Loucy (cell line): Measurements from ENCODE around the gene SMOC2.
"Not testable (repeated sequence)": the region's sequence is repeated elsewhere in the genome, so short reads cannot be mapped to it uniquely, and the experiment has no call there.

Experiments
- H2AFZ ChIP-seq: fragments of 200-600 bp; sonication (generic); 2 replicates; pipeline ENCODE4 v1.6.0; 2016; ENCODE audit warnings: antibody characterized with exemption, mild to moderate bottlenecking, low read length, moderate library complexity
- H3F3A ChIP-seq: fragments of 200-600 bp; 2 replicates; pipeline ENCODE4 v1.6.0; 2016; ENCODE audit warnings: antibody characterized with exemption, low read depth, mild to moderate bottlenecking
- H3K27me3 ChIP-seq: fragments of 200-600 bp; sonication (generic); 2 replicates; pipeline ENCODE4 v1.6.1; 2014; ENCODE audit warnings: low read length, mild to moderate bottlenecking; ENCODE audit not compliant: insufficient read depth, poor library complexity, severe bottlenecking
- H3K36me3 ChIP-seq: fragments of 200-600 bp; sonication (generic); 2 replicates; pipeline ENCODE4 v1.6.1; 2016; ENCODE audit warnings: low read length; ENCODE audit not compliant: insufficient read depth
- H3K4me1 ChIP-seq: fragments of 200-600 bp; sonication (generic); 2 replicates; pipeline ENCODE4 v1.5.1; 2014; ENCODE audit warnings: low read length, mild to moderate bottlenecking; ENCODE audit not compliant: insufficient read depth, poor library complexity, severe bottlenecking
- H3K4me2 ChIP-seq: fragments of 200-600 bp; sonication (generic); 2 replicates; pipeline ENCODE4 v1.6.0; 2014; ENCODE audit warnings: antibody characterized with exemption, low read length, low read depth, mild to moderate bottlenecking; ENCODE audit not compliant: poor library complexity, severe bottlenecking
- H3K4me3 ChIP-seq: fragments of 200-600 bp; sonication (generic); 2 replicates; pipeline ENCODE4 v1.5.1; 2014; ENCODE audit warnings: low read length, mild to moderate bottlenecking, mixed read lengths; ENCODE audit not compliant: poor library complexity, severe bottlenecking
- H3K79me2 ChIP-seq: fragments of 200-600 bp; sonication (generic); 2 replicates; pipeline ENCODE4 v1.6.1; 2014; ENCODE audit warnings: low read length; ENCODE audit not compliant: insufficient read depth
- H3K9ac ChIP-seq: fragments of 200-600 bp; sonication (generic); 2 replicates; pipeline ENCODE4 v1.6.0; 2014; ENCODE audit warnings: mild to moderate bottlenecking, low read depth, low read length, moderate library complexity; ENCODE audit not compliant: poor library complexity, severe bottlenecking
- H3K9me2 ChIP-seq: fragments of 200-600 bp; sonication (generic); replicated peaks from 2 replicates; pipeline ENCODE4 v1.6.1; 2016; ENCODE audit warnings: low read depth, low read length, mixed read lengths
- H3K9me3 ChIP-seq: fragments of 200-600 bp; sonication (generic); 2 replicates; pipeline ENCODE4 v1.6.1; 2014; ENCODE audit warnings: mild to moderate bottlenecking, antibody characterized with exemption, low read length, low read depth; ENCODE audit not compliant: insufficient read depth
- H4K20me1 ChIP-seq: fragments of 200-600 bp; sonication (generic); 2 replicates; pipeline ENCODE4 v1.6.0; 2014; ENCODE audit warnings: antibody characterized with exemption, low read length, mild to moderate bottlenecking; ENCODE audit not compliant: insufficient read depth, poor library complexity, severe bottlenecking
- CTCF ChIP-seq: fragments of 200-600 bp; sonication (generic); conservative IDR thresholded peaks from 2 replicates; pipeline ENCODE4 v1.5.1; 2014; ENCODE audit warnings: mild to moderate bottlenecking, antibody characterized with exemption, low read length
- EZH2phosphoT487 ChIP-seq: fragments of 200-600 bp; IDR thresholded peaks from 2 replicates; pipeline ENCODE4 v1.6.1; 2018; ENCODE audit warnings: antibody characterized with exemption, mild to moderate bottlenecking, moderate library complexity, borderline replicate concordance

Gene SMOC2

GRCh38 chr6:168609026-168609685 lies 168.2 kb downstream of the SMOC2 start:
- Histone ChIP-seq H3K4me1 (no peaks in the 10 kb centered on the region), H3K4me2 (no peak overlapping the region), H3K36me3 (no peaks in the 10 kb centered on the region), H2AFZ (no peak overlapping the region), H3K4me3 (no peak overlapping the region), H4K20me1 (no peaks in the 10 kb centered on the region), H3K27me3 (no peaks in the 10 kb centered on the region), H3K9me3 (peaks cover 11% of the 10 kb centered on the region; the same call in 1 of the 2 replicates), H3F3A (no peaks in the 10 kb centered on the region), H3K9ac (no peak overlapping the region), H3K9me2 (no peaks in the 10 kb centered on the region), H3K79me2 (no peaks in the 10 kb centered on the region)
- TF ChIP-seq EZH2phosphoT487 (no peak), CTCF (no peak)

- H2AFZ ChIP-seq = no peak overlapping the region
- no peaks in the 10 kb centered on the region for H3K79me2 ChIP-seq
- TF ChIP-seq CTCF = no peak
- TF ChIP-seq EZH2phosphoT487 = no peak
- H3K4me1 ChIP-seq = no peaks in the 10 kb centered on the region
- no peak overlapping the region for H3K4me2 ChIP-seq
- H3F3A ChIP-seq = no peaks in the 10 kb centered on the region
- no peak overlapping the region for H3K4me3 ChIP-seq
- no peaks in the 10 kb centered on the region for H3K36me3 ChIP-seq
- H3K9me3 ChIP-seq = peaks cover 7% of the 10 kb centered on the region; the same call in 1 of the 2 replicates
- no peaks in the 10 kb centered on the region for H4K20me1 ChIP-seq
- no peaks in the 10 kb centered on the region for H3K9me2 ChIP-seq
- H3K9ac ChIP-seq = no peak overlapping the region
- H3K27me3 ChIP-seq = no peaks in the 10 kb centered on the region
These were observed 169.0 kb downstream of the SMOC2 start for GRCh38 chr6:168609914-168610490.

GRCh38 chr6:168610966-168611365 lies 170.0 kb downstream of the SMOC2 start:
- H3K9me3 ChIP-seq, H3K4me3 ChIP-seq, H3K4me2 ChIP-seq, H3K4me1 ChIP-seq, H2AFZ ChIP-seq, H3K79me2 ChIP-seq, H3K36me3 ChIP-seq, H3K9ac ChIP-seq, H3K9me2 ChIP-seq, H3K27me3 ChIP-seq, H4K20me1 ChIP-seq, H3F3A ChIP-seq: not testable (repeated sequence)

- no peaks in the 10 kb centered on the region for H3K27me3 ChIP-seq
- no peak overlapping the region for H2AFZ ChIP-seq
- H3K4me1 ChIP-seq = no peaks in the 10 kb centered on the region
- no peaks in the 10 kb centered on the region for H4K20me1 ChIP-seq
- H3K36me3 ChIP-seq = no peaks in the 10 kb centered on the region
- H3K4me2 ChIP-seq = no peak overlapping the region
- H3F3A ChIP-seq = no peaks in the 10 kb centered on the region
- no peak for TF ChIP-seq CTCF
- no peak for TF ChIP-seq EZH2phosphoT487
- H3K79me2 ChIP-seq = no peaks in the 10 kb centered on the region
- no peak overlapping the region for H3K4me3 ChIP-seq
- H3K9me2 ChIP-seq = no peaks in the 10 kb centered on the region
- no peak overlapping the region for H3K9ac ChIP-seq
- H3K9me3 ChIP-seq = peaks cover 13% of the 10 kb centered on the region; the same call in 1 of the 2 replicates
These were observed 170.7 kb downstream of the SMOC2 start for GRCh38 chr6:168611691-168612090.
